Nephron progenitor cell (in vitro differentiated cells): ENCODE data around the gene CHRNA10.

Source experiments
- DNase-seq: peaks from one replicate; pipeline ENCODE4 v3.0.0; 2021
- H3K27ac Mint-ChIP-seq: 2 replicates; pipeline ENCODE4 v1.8.0; 2021; ENCODE audit warnings: mild to moderate bottlenecking, moderate library complexity, mixed read lengths
- H3K27me3 Mint-ChIP-seq: 2 replicates; pipeline ENCODE4 v1.8.0; 2021; ENCODE audit warnings: mild to moderate bottlenecking, low read depth, mixed read lengths; ENCODE audit not compliant: poor library complexity
- H3K36me3 Mint-ChIP-seq: 2 replicates; pipeline ENCODE4 v1.8.0; 2021; ENCODE audit warnings: low read depth, mixed read lengths
- H3K4me1 Mint-ChIP-seq: 2 replicates; pipeline ENCODE4 v1.8.0; 2021; ENCODE audit warnings: mixed read lengths
- H3K4me3 Mint-ChIP-seq: 2 replicates; pipeline ENCODE4 v1.8.0; 2021; ENCODE audit warnings: mild to moderate bottlenecking, moderate library complexity, mixed read lengths
- H3K9me3 Mint-ChIP-seq: 2 replicates; pipeline ENCODE4 v1.8.0; 2021; ENCODE audit warnings: mild to moderate bottlenecking, moderate library complexity, mixed read lengths
- CTCF ChIP-seq: fragments of 200-600 bp; sonication (generic); IDR thresholded peaks from 2 replicates; pipeline ENCODE4 v1.5.0; 2021; ENCODE audit warnings: antibody characterized with exemption

The CHRNA10 gene

GRCh38 chr11:3684129-3684818 lies 13.1 kb upstream of the CHRNA10 start:
- peaks cover 81% of the 10 kb centered on the region for H3K36me3 Mint-ChIP-seq
- no peaks in the 10 kb centered on the region for H3K4me1 Mint-ChIP-seq
- H3K4me3 Mint-ChIP-seq: no peak overlapping the region
- no peaks in the 10 kb centered on the region for H3K9me3 Mint-ChIP-seq
- TF ChIP-seq CTCF: no peak
- DNase-seq: no peak
- H3K27me3 Mint-ChIP-seq: no peaks in the 10 kb centered on the region
- peak overlapping the region; percentile 15 for H3K27ac Mint-ChIP-seq

- H3K36me3 Mint-ChIP-seq: peaks cover 87% of the 10 kb centered on the region
- H3K9me3 Mint-ChIP-seq: no peaks in the 10 kb centered on the region
- H3K27me3 Mint-ChIP-seq: no peaks in the 10 kb centered on the region
- no peaks in the 10 kb centered on the region for H3K4me1 Mint-ChIP-seq
- TF ChIP-seq CTCF: no peak
- H3K27ac Mint-ChIP-seq: no peak overlapping the region
- no peak for DNase-seq
- no peak overlapping the region for H3K4me3 Mint-ChIP-seq
Measured at GRCh38 chr11:3683039-3683438, 11.9 kb upstream of the CHRNA10 start.

- H3K27ac Mint-ChIP-seq: no peak overlapping the region
- TF ChIP-seq CTCF: no peak
- no peaks in the 10 kb centered on the region for H3K9me3 Mint-ChIP-seq
- H3K4me3 Mint-ChIP-seq: no peak overlapping the region
- H3K27me3 Mint-ChIP-seq: no peaks in the 10 kb centered on the region
- no peak for DNase-seq
- no peaks in the 10 kb centered on the region for H3K4me1 Mint-ChIP-seq
- H3K36me3 Mint-ChIP-seq: peaks cover 86% of the 10 kb centered on the region
Measured at GRCh38 chr11:3679077-3679476, 7.9 kb upstream of the CHRNA10 start.

- Mint-ChIP-seq H3K36me3 (peaks cover 73% of the 10 kb centered on the region), H3K4me3 (no peak overlapping the region), H3K27ac (peak overlapping the region; percentile 51), H3K9me3 (no peaks in the 10 kb centered on the region), H3K27me3 (no peaks in the 10 kb centered on the region), H3K4me1 (peaks cover 20% of the 10 kb centered on the region)
- DNase-seq: no peak
- no peak for TF ChIP-seq CTCF
Measured at GRCh38 chr11:3675971-3676370, 4.8 kb upstream of the CHRNA10 start.

GRCh38 chr11:3674189-3674588 lies 3.0 kb upstream of the CHRNA10 start:
- Mint-ChIP-seq H3K27ac (no peak overlapping the region), H3K9me3 (no peaks in the 10 kb centered on the region), H3K4me1 (peaks cover 30% of the 10 kb centered on the region), H3K36me3 (peaks cover 71% of the 10 kb centered on the region), H3K27me3 (no peaks in the 10 kb centered on the region), H3K4me3 (no peak overlapping the region)
- TF ChIP-seq CTCF: no peak
- DNase-seq: no peak

GRCh38 chr11:3669742-3670183 lies 1.4 kb downstream of the CHRNA10 start:
- no peak for TF ChIP-seq CTCF
- Mint-ChIP-seq H3K9me3 (no peaks in the 10 kb centered on the region), H3K4me3 (no peak overlapping the region)

More at GRCh38 chr11:3669742-3670183, 1.4 kb downstream of the CHRNA10 start:
- H3K36me3 Mint-ChIP-seq: peaks cover 69% of the 10 kb centered on the region
- no peak for DNase-seq
- H3K27me3 Mint-ChIP-seq: no peaks in the 10 kb centered on the region
- peak overlapping the region; percentile 66 for H3K27ac Mint-ChIP-seq
- H3K4me1 Mint-ChIP-seq: peaks cover 30% of the 10 kb centered on the region
